GM12875 (cell line): ENCODE results near the gene SLC29A4.
"Not testable (repeated sequence)": the region's sequence is repeated elsewhere in the genome, so short reads cannot be mapped to it uniquely, and the experiment has no call there.

Source experiments
- H3K4me3 ChIP-seq: one replicate; pipeline ENCODE4 v1.5.1; 2011; ENCODE audit warnings: low read depth, low read length, control low read depth
- CTCF ChIP-seq: IDR thresholded peaks from 2 replicates; pipeline ENCODE4 v1.5.1; 2011; ENCODE audit warnings: low read depth, mild to moderate bottlenecking, control low read depth, inconsistent platforms, low read length, moderate library complexity, borderline replicate concordance; ENCODE audit not compliant: insufficient read depth

SLC29A4 gene

GRCh38 chr7:5284304-5285281, 1.9 kb downstream of the SLC29A4 start:
- peak; percentile 63 for TF ChIP-seq CTCF
- no peak overlapping the region for H3K4me3 ChIP-seq

- no peak overlapping the region for H3K4me3 ChIP-seq
- no peak for TF ChIP-seq CTCF
Observed at GRCh38 chr7:5286933-5287332, 4.2 kb downstream of the SLC29A4 start.

- H3K4me3 ChIP-seq, result not testable (repeated sequence)
Observed at GRCh38 chr7:5287373-5287772, 4.6 kb downstream of the SLC29A4 start.

- no peak overlapping the region for H3K4me3 ChIP-seq
- TF ChIP-seq CTCF, result no peak
Observed at GRCh38 chr7:5287802-5288201, 5.1 kb downstream of the SLC29A4 start.

- H3K4me3 ChIP-seq, result not testable (repeated sequence)
Observed at GRCh38 chr7:5288560-5288959, 5.8 kb downstream of the SLC29A4 start.

- no peak for TF ChIP-seq CTCF
Observed at GRCh38 chr7:5289355-5289754, 6.6 kb downstream of the SLC29A4 start.

GRCh38 chr7:5291301-5291700, 8.6 kb downstream of the SLC29A4 start:
- no peak for TF ChIP-seq CTCF
- H3K4me3 ChIP-seq, result no peak overlapping the region

More at GRCh38 chr7:5289355-5289754, 6.6 kb downstream of the SLC29A4 start:
- H3K4me3 ChIP-seq, result no peak overlapping the region

- H3K4me3 ChIP-seq, result not testable (repeated sequence)
Observed at GRCh38 chr7:5291711-5292335, 9.1 kb downstream of the SLC29A4 start.
